Stimulated activated CD4-positive, alpha-beta T cell treated with anti-CD3 and anti-CD28 coated beads, Interleukin-1b, Interleukin-23, amount 100 ng/mL, for 24 hours (primary cell): ENCODE data around the gene CYP2D6.
"Not testable (repeated sequence)": the region's sequence is repeated elsewhere in the genome, so short reads cannot be mapped to it uniquely, and the experiment has no call there.

ENCODE experiments used
- DNase-seq, 4 experiments: peaks; one replicate each; pipeline ENCODE4 v3.0.0-alpha.2; 2020; ENCODE audit warnings: low read depth in 4 of 4, low spot score in 1 of 4

Gene CYP2D6

GRCh38 chr22:42158456-42159132, 28.0 kb upstream of the CYP2D6 start:
- DNase-seq: no peak

GRCh38 chr22:42156598-42156997, 26.0 kb upstream of the CYP2D6 start:
- DNase-seq: no peak

GRCh38 chr22:42156121-42156520, 25.5 kb upstream of the CYP2D6 start:
- no peak for DNase-seq

GRCh38 chr22:42155053-42155543, 24.5 kb upstream of the CYP2D6 start:
- DNase-seq: no peak

GRCh38 chr22:42154293-42155052, 23.9 kb upstream of the CYP2D6 start:
- DNase-seq: no peak

- DNase-seq: no peak
Observed at GRCh38 chr22:42152661-42153270, 22.2 kb upstream of the CYP2D6 start.

GRCh38 chr22:42151924-42152635, 21.5 kb upstream of the CYP2D6 start:
- DNase-seq: no peak

- no peak for DNase-seq
Observed at GRCh38 chr22:42150727-42151590, 20.3 kb upstream of the CYP2D6 start.

GRCh38 chr22:42149798-42150197, 19.2 kb upstream of the CYP2D6 start:
- not testable (repeated sequence) for DNase-seq

- no peak for DNase-seq
Observed at GRCh38 chr22:42145175-42145574, 14.6 kb upstream of the CYP2D6 start.

- DNase-seq: not testable (repeated sequence)
Observed at GRCh38 chr22:42143859-42144822, 13.5 kb upstream of the CYP2D6 start.

- no peak for DNase-seq
Observed at GRCh38 chr22:42142771-42143461, 12.3 kb upstream of the CYP2D6 start.

- not testable (repeated sequence) for DNase-seq
Observed at GRCh38 chr22:42141307-42142057, 10.9 kb upstream of the CYP2D6 start.

- not testable (repeated sequence) for DNase-seq
Observed at GRCh38 chr22:42140153-42140552, 9.5 kb upstream of the CYP2D6 start.

- not testable (repeated sequence) for DNase-seq
Observed at GRCh38 chr22:42139508-42139907, 8.9 kb upstream of the CYP2D6 start.

- no peak for DNase-seq
Observed at GRCh38 chr22:42138972-42139371, 8.4 kb upstream of the CYP2D6 start.

- DNase-seq: no peak
Observed at GRCh38 chr22:42138122-42138770, 7.6 kb upstream of the CYP2D6 start.
